Upper lobe of left lung (tissue), 4 donors: ENCODE results near the gene TAF1D.

Source experiments
- CTCF ChIP-seq, 6 experiments: fragments of 450-650 bp in 4 of 6; fragments of 200-600 bp in 2 of 6; sonication (generic) in 2 of 6; IDR thresholded peaks; one replicate each; pipeline ENCODE4 v1.5.1; 2016 to 2019; ENCODE audit warnings: antibody characterized with exemption in 6 of 6
- EP300 ChIP-seq, 4 donors: sonication (generic); formaldehyde crosslinking; IDR thresholded peaks; one replicate each; pipeline ENCODE4 v1.5.1; 2017; ENCODE audit warnings: antibody characterized with exemption in 4 of 4, control low read depth in 2 of 4
- POLR2A ChIP-seq, 4 donors: fragments of 450-650 bp; IDR thresholded peaks; one replicate each; pipeline ENCODE4 v1.5.1; 2016 to 2017; ENCODE audit warnings: antibody characterized with exemption in 4 of 4, mild to moderate bottlenecking in 2 of 4

GRCh38 chr11:93741094-93741881 is at the start of gene TAF1D, which contains the start of gene C11orf54:
- peak; percentile 52 to 93 (median 89) for TF ChIP-seq POLR2A (IDR thresholded peaks at IDR 0.05)
- peak in 3 of 6 experiments; percentile 8 to 52 (median 34) for TF ChIP-seq CTCF (IDR thresholded peaks at IDR 0.05)
- TF ChIP-seq EP300 (IDR thresholded peaks at IDR 0.05): no peak
